ENCODE measurements around the gene IL13.

IL13 gene

GRCh38 chr5:132656774-132657355 is 1.1 kb upstream of the IL13 start:
- no peak for DNase-seq

GRCh38 chr5:132658381-132659302 is 669 bp downstream of the IL13 start:
- DNase-seq = no peak

- no peak for DNase-seq
Measured at GRCh38 chr5:132659598-132660493, 1.9 kb downstream of the IL13 start.

- DNase-seq = no peak
Measured at GRCh38 chr5:132661231-132662003, 3.4 kb downstream of the IL13 start.

- no peak for DNase-seq
Measured at GRCh38 chr5:132662004-132662401, 4.0 kb downstream of the IL13 start.

GRCh38 chr5:132662925-132663770 is 5.2 kb downstream of the IL13 start:
- no peak for DNase-seq

- DNase-seq = no peak
Measured at GRCh38 chr5:132663771-132664695, 6.1 kb downstream of the IL13 start.

GRCh38 chr5:132664696-132665209 is 6.8 kb downstream of the IL13 start:
- no peak for DNase-seq

- DNase-seq = no peak
Measured at GRCh38 chr5:132665574-132666080, 7.7 kb downstream of the IL13 start.

GRCh38 chr5:132666310-132667123 is 8.5 kb downstream of the IL13 start:
- DNase-seq = no peak

GRCh38 chr5:132667309-132667708 is 9.3 kb downstream of the IL13 start:
- no peak for DNase-seq

GRCh38 chr5:132667761-132668705 is 10.1 kb downstream of the IL13 start:
- DNase-seq = no peak

- no peak for DNase-seq
Measured at GRCh38 chr5:132668706-132669454, 10.9 kb downstream of the IL13 start.

GRCh38 chr5:132669455-132669820 is 11.5 kb downstream of the IL13 start:
- no peak for DNase-seq

- DNase-seq = no peak
Measured at GRCh38 chr5:132669966-132670882, 12.3 kb downstream of the IL13 start.

GRCh38 chr5:132671000-132671399 is 13.0 kb downstream of the IL13 start:
- no peak for DNase-seq
